Measurements from ENCODE around the gene SPTB.

Gene SPTB

GRCh38 chr14:64772397-64772950 is 107.2 kb downstream of the SPTB start:
- H3K4me3 ChIP-seq (ENCODE audit: control insufficient read depth in 1 of 7, extremely low read depth in 1 of 7, insufficient read depth in 4 of 7, low read depth in 2 of 7, low read length in 6 of 7), result no peak overlapping the region
- H3K27ac ChIP-seq (ENCODE audit: insufficient read depth in 1 of 2, low read depth in 1 of 2, low read length in 2 of 2, poor library complexity in 1 of 2, severe bottlenecking in 2 of 2), result no peak overlapping the region
- ChIA-PET CTCF (interaction anchor here (0.8 to 10.2 kb wide), 8 partner anchors 10 to 132 kb away, joined by 4 to 80 read pairs (median 6); no protein-coding TSS in a partner anchor), POLR2A (interaction anchor here (0.6 to 0.7 kb wide), 2 partner anchors 23 to 81 kb away, joined by 7 read pairs; no protein-coding TSS in a partner anchor)
- DNase-seq, result no peak
- H3K27me3 ChIP-seq (replicated peaks in 2 of 5; ENCODE audit: control insufficient read depth in 4 of 5, insufficient read depth in 5 of 5, low read length in 4 of 5), result no peaks in the 10 kb centered on the region
- H3K9me3 ChIP-seq (ENCODE audit: control extremely low read depth in 1 of 5, control insufficient read depth in 4 of 5, insufficient read depth in 2 of 5, low read depth in 1 of 5, low read length in 4 of 5), result peaks cover 0 to 20% (median 9%) of the 10 kb centered on the region in 5 experiments
- no peaks in the 10 kb centered on the region for H3K36me3 ChIP-seq (ENCODE audit: control insufficient read depth in 4 of 4, insufficient read depth in 4 of 4, low read length in 3 of 4)
- H3K4me1 ChIP-seq (ENCODE audit: control extremely low read depth in 1 of 4, control insufficient read depth in 4 of 4, insufficient read depth in 4 of 4, low read length in 3 of 4), result no peaks in the 10 kb centered on the region
- 96% methylated on average over 36 of the region's 36 CpGs for WGBS (ENCODE audit: insufficient coverage)

DNA sequence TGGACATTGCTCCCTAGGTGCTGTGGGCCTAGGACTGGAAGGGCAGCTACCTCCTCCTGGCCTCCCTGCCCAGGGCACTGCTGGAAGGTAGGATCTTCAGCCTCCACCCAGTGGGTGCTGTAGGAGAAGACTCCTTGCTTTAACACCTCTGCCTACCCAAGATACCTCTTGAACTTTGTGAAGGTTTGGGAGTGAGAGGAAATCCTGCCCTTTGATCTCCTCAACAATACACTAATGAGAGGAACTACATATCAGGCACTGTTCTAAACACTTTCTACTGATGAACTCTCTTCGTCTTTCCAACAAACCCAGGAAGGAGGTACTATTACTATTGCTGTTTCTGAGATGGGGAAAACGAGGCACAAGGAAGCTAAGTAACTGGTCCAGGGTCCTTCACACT is 108.5 kb downstream of the SPTB start:
- Histone ChIP-seq H3K27ac (ENCODE audit: insufficient read depth in 1 of 2, low read depth in 1 of 2, low read length in 2 of 2, poor library complexity in 1 of 2, severe bottlenecking in 2 of 2) (no peak overlapping the region), H3K36me3 (ENCODE audit: control insufficient read depth in 4 of 4, insufficient read depth in 4 of 4, low read length in 3 of 4) (no peaks in the 10 kb centered on the region), H3K27me3 (replicated peaks in 2 of 5; ENCODE audit: control insufficient read depth in 4 of 5, insufficient read depth in 5 of 5, low read length in 4 of 5) (no peaks in the 10 kb centered on the region), H3K4me1 (ENCODE audit: control extremely low read depth in 1 of 4, control insufficient read depth in 4 of 4, insufficient read depth in 4 of 4, low read length in 3 of 4) (no peaks in the 10 kb centered on the region), H3K9me3 (ENCODE audit: control extremely low read depth in 1 of 5, control insufficient read depth in 4 of 5, insufficient read depth in 2 of 5, low read depth in 1 of 5, low read length in 4 of 5) (peaks cover 0 to 20% (median 9%) of the 10 kb centered on the region in 5 experiments), H3K4me3 (ENCODE audit: control insufficient read depth in 1 of 7, extremely low read depth in 1 of 7, insufficient read depth in 4 of 7, low read depth in 2 of 7, low read length in 6 of 7) (no peak overlapping the region)
- CTCF ChIA-PET, result interaction anchor here (1.0 to 10.2 kb wide), 4 partner anchors 10 to 99 kb away, joined by 3 to 80 read pairs (median 8); no protein-coding TSS in a partner anchor
- DNase-seq, result no peak
- POLR2A ChIA-PET, result no interaction called here
- 86% methylated on average over 2 of the region's 2 CpGs for WGBS (ENCODE audit: insufficient coverage)

DNA sequence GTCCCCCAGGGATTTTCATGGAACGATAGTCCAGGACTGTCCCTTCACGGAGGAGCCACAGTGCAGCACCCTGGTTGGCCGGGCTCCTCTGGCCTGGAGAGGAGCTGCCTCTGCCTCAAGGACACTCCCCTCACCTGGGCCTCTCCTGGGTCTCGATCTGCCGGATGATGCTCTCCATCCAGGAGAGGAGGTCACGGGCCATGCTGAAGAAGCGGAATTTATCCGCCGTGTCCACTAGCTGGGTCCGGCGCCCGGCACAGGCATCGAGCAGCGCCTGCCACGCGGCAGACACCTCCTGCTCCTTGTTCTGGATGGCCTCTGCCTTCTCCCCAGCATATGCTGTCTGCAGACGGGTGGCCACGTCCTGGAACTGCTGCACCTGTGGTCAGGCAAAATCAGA is 109.0 kb downstream of the SPTB start:
- 98% methylated on average over 18 of the region's 18 CpGs for WGBS (ENCODE audit: insufficient coverage)
- no peaks in the 10 kb centered on the region for H3K36me3 ChIP-seq (ENCODE audit: control insufficient read depth in 4 of 4, insufficient read depth in 4 of 4, low read length in 3 of 4)
- ChIA-PET POLR2A (no interaction called here), CTCF (interaction anchor here (1.1 to 10.2 kb wide), 3 partner anchors 9 to 98 kb away, joined by 5 to 80 read pairs (median 9); no protein-coding TSS in a partner anchor)
- H3K27ac ChIP-seq (ENCODE audit: insufficient read depth in 1 of 2, low read depth in 1 of 2, low read length in 2 of 2, poor library complexity in 1 of 2, severe bottlenecking in 2 of 2), result no peak overlapping the region
- DNase-seq, result no peak
- H3K4me3 ChIP-seq (ENCODE audit: control insufficient read depth in 1 of 7, extremely low read depth in 1 of 7, insufficient read depth in 4 of 7, low read depth in 2 of 7, low read length in 6 of 7), result no peak overlapping the region
- no peaks in the 10 kb centered on the region for H3K4me1 ChIP-seq (ENCODE audit: control extremely low read depth in 1 of 4, control insufficient read depth in 4 of 4, insufficient read depth in 4 of 4, low read length in 3 of 4)
- H3K27me3 ChIP-seq (replicated peaks in 2 of 5; ENCODE audit: control insufficient read depth in 4 of 5, insufficient read depth in 5 of 5, low read length in 4 of 5), result no peaks in the 10 kb centered on the region
- H3K9me3 ChIP-seq (ENCODE audit: control extremely low read depth in 1 of 5, control insufficient read depth in 4 of 5, insufficient read depth in 2 of 5, low read depth in 1 of 5, low read length in 4 of 5), result peaks cover 0 to 20% (median 9%) of the 10 kb centered on the region in 5 experiments

DNA sequence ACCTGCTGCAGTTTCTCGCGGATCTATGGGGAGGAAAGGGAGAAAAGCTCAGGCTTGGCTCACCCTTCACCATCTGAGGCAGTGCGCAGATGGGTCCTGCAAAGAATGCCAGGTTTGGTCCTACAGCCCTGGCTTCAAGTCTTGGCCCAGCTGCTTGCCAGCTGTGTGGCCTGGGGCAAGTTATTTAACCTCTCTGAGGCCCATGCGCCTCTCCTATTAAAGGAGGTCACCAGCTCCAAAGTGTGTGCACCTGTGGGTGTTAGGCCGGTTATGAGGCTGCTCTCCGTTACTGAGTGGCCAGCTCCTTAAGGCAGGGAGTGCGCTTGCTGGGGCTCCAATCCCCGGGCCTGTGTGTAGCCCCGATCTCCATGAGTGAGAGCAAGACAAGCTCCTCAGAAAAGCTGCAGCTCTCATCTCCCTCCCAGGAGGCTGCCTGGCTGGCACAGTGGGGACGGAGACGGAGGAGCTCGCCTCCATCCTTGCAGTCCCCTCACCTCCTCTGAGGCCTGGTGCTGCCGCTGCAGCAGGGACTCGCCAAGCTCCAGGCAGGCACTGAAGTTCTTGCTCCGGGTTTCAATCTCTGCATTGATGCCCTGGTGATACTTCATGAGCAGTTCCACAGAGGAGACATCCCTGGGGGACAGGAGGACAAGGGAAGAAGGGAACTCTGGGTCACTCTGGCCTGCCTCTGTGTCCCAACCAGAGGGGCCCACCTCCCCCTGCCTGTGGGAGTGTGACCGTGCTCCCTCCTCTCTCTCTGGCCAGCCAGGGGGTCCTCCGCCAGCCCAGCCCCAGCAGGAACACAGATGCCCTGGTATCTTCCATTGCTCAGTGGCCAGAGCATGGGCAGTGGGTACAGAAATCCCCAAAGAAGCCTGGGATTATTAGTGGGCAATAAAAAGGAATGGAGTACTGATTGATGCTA is 110.3 kb downstream of the SPTB start:
- DNase-seq, result no peak
- ChIA-PET CTCF (interaction anchor here (0.9 to 10.2 kb wide), 6 partner anchors 9 to 122 kb away, joined by 3 to 80 read pairs (median 4); no protein-coding TSS in a partner anchor), POLR2A (no interaction called here)

GRCh38 chr14:64768401-64769095 is 111.2 kb downstream of the SPTB start:
- peaks cover 0 to 7% (median under 1%) of the 10 kb centered on the region in 5 experiments for H3K9me3 ChIP-seq (ENCODE audit: control extremely low read depth in 1 of 5, control insufficient read depth in 4 of 5, insufficient read depth in 2 of 5, low read depth in 1 of 5, low read length in 4 of 5)
- ChIA-PET CTCF (interaction anchor here (0.9 to 10.2 kb wide), 10 partner anchors 8 to 213 kb away, joined by 3 to 80 read pairs (median 4); no protein-coding TSS in a partner anchor), POLR2A (no interaction called here)
- no peaks in the 10 kb centered on the region for H3K27me3 ChIP-seq (replicated peaks in 2 of 5; ENCODE audit: control insufficient read depth in 4 of 5, insufficient read depth in 5 of 5, low read length in 4 of 5)
- no peak for DNase-seq
- 97% methylated on average over 4 of the region's 13 CpGs for WGBS (ENCODE audit: insufficient coverage)
- H3K27ac ChIP-seq (ENCODE audit: insufficient read depth in 1 of 2, low read depth in 1 of 2, low read length in 2 of 2, poor library complexity in 1 of 2, severe bottlenecking in 2 of 2), result no peak overlapping the region
- peaks cover 0 to 15% (median 13%) of the 10 kb centered on the region in 4 experiments for H3K4me1 ChIP-seq (ENCODE audit: control extremely low read depth in 1 of 4, control insufficient read depth in 4 of 4, insufficient read depth in 4 of 4, low read length in 3 of 4)
- no peak overlapping the region for H3K4me3 ChIP-seq (ENCODE audit: control insufficient read depth in 1 of 7, extremely low read depth in 1 of 7, insufficient read depth in 4 of 7, low read depth in 2 of 7, low read length in 6 of 7)
- H3K36me3 ChIP-seq (ENCODE audit: control insufficient read depth in 4 of 4, insufficient read depth in 4 of 4, low read length in 3 of 4), result no peaks in the 10 kb centered on the region

More for the DNA sequence above, 110.3 kb downstream of the SPTB start:
- WGBS (ENCODE audit: insufficient coverage), result 94% methylated on average over 12 of the region's 17 CpGs
- Histone ChIP-seq H3K4me1 (ENCODE audit: control extremely low read depth in 1 of 4, control insufficient read depth in 4 of 4, insufficient read depth in 4 of 4, low read length in 3 of 4) (peaks cover 0 to 7% (median 5%) of the 10 kb centered on the region in 4 experiments), H3K36me3 (ENCODE audit: control insufficient read depth in 4 of 4, insufficient read depth in 4 of 4, low read length in 3 of 4) (no peaks in the 10 kb centered on the region), H3K27ac (ENCODE audit: insufficient read depth in 1 of 2, low read depth in 1 of 2, low read length in 2 of 2, poor library complexity in 1 of 2, severe bottlenecking in 2 of 2) (no peak overlapping the region), H3K9me3 (ENCODE audit: control extremely low read depth in 1 of 5, control insufficient read depth in 4 of 5, insufficient read depth in 2 of 5, low read depth in 1 of 5, low read length in 4 of 5) (peaks cover 0 to 14% (median 5%) of the 10 kb centered on the region in 5 experiments), H3K4me3 (ENCODE audit: control insufficient read depth in 1 of 7, extremely low read depth in 1 of 7, insufficient read depth in 4 of 7, low read depth in 2 of 7, low read length in 6 of 7) (no peak overlapping the region), H3K27me3 (replicated peaks in 2 of 5; ENCODE audit: control insufficient read depth in 4 of 5, insufficient read depth in 5 of 5, low read length in 4 of 5) (no peaks in the 10 kb centered on the region)

GRCh38 chr14:64767215-64767964 is 112.3 kb downstream of the SPTB start:
- ChIA-PET POLR2A (no interaction called here), CTCF (interaction anchor here (1.0 to 10.2 kb wide), 5 partner anchors 9 to 214 kb away, joined by 3 to 80 read pairs (median 3); no protein-coding TSS in a partner anchor)
- H3K27ac ChIP-seq (ENCODE audit: insufficient read depth in 1 of 2, low read depth in 1 of 2, low read length in 2 of 2, poor library complexity in 1 of 2, severe bottlenecking in 2 of 2), result no peak overlapping the region
- H3K36me3 ChIP-seq (ENCODE audit: control insufficient read depth in 4 of 4, insufficient read depth in 4 of 4, low read length in 3 of 4), result no peaks in the 10 kb centered on the region
- no peak for DNase-seq
- H3K4me1 ChIP-seq (ENCODE audit: control extremely low read depth in 1 of 4, control insufficient read depth in 4 of 4, insufficient read depth in 4 of 4, low read length in 3 of 4), result peaks cover 0 to 26% (median 19%) of the 10 kb centered on the region in 4 experiments
- H3K9me3 ChIP-seq (ENCODE audit: control extremely low read depth in 1 of 5, control insufficient read depth in 4 of 5, insufficient read depth in 2 of 5, low read depth in 1 of 5, low read length in 4 of 5), result no peaks in the 10 kb centered on the region
- H3K27me3 ChIP-seq (replicated peaks in 2 of 5; ENCODE audit: control insufficient read depth in 4 of 5, insufficient read depth in 5 of 5, low read length in 4 of 5), result peaks cover 0 to 7% (median 0%) of the 10 kb centered on the region in 5 experiments
- H3K4me3 ChIP-seq (ENCODE audit: control insufficient read depth in 1 of 7, extremely low read depth in 1 of 7, insufficient read depth in 4 of 7, low read depth in 2 of 7, low read length in 6 of 7), result no peak overlapping the region
- 87% methylated on average over 14 of the region's 15 CpGs for WGBS (ENCODE audit: insufficient coverage)
